PC-9 (cell line): ENCODE results near the gene EIF5A. TPM values are rescaled to one million over a fixed set of nuclear protein-coding genes. Genes with fewer than 3 reads are reported as not detected.

Experiments
- BruUV-seq: library from RNA; stranded (reverse); fragments of 400-500 nt; replicated peaks from 2 replicates; lab custom pipeline; 2021; lab: Mats Ljungman, UMichigan
- CTCF ChIA-PET: fragments of 300-600 bp; sonication (Branson Sonifier 250); formaldehyde crosslinking; loops from one replicate; lab custom pipeline; 2022; ENCODE audit warnings: antibody characterized with exemption; lab: Charles Lee
- POLR2A ChIA-PET: fragments of 300-600 bp; sonication (Branson Sonifier 250); formaldehyde crosslinking; loops from one replicate; lab custom pipeline; 2022; ENCODE audit warnings: antibody characterized with exemption; ENCODE audit not compliant: unreplicated experiment; lab: Charles Lee
- DNase-seq, 2 experiments: peaks; one replicate each; pipeline versions ENCODE4 v3.0.0 to v3.0.0-alpha.2; 2015 to 2022; ENCODE audit warnings: mixed read lengths in 1 of 2
- H2AFZ ChIP-seq: fragments of 200-600 bp; sonication (generic); 2 replicates; pipeline ENCODE4 v1.8.1; 2017; ENCODE audit warnings: antibody characterized with exemption
- H3F3A ChIP-seq: fragments of 200-600 bp; sonication (generic); 2 replicates; pipeline ENCODE4 v1.8.1; 2017; ENCODE audit warnings: antibody characterized with exemption, mild to moderate bottlenecking, low read depth; ENCODE audit not compliant: insufficient read depth
- H3K27ac ChIP-seq: fragments of 200-600 bp; sonication (generic); 2 replicates; pipeline ENCODE4 v1.6.1; 2016; ENCODE audit warnings: mixed run types
- H3K27me3 ChIP-seq: fragments of 200-600 bp; sonication (generic); 2 replicates; pipeline ENCODE4 v1.6.1; 2016; ENCODE audit warnings: low read depth, mixed run types; ENCODE audit not compliant: insufficient read depth
- H3K36me3 ChIP-seq: fragments of 200-600 bp; sonication (generic); 2 replicates; pipeline ENCODE4 v1.6.1; 2016; ENCODE audit warnings: low read depth, mixed run types
- H3K4me1 ChIP-seq: fragments of 200-600 bp; sonication (generic); replicated peaks from 2 replicates; pipeline ENCODE4 v1.6.1; 2016; ENCODE audit warnings: mixed run types; ENCODE audit not compliant: insufficient read depth
- H3K4me2 ChIP-seq: fragments of 200-600 bp; sonication (generic); 2 replicates; pipeline ENCODE4 v1.6.1; 2017; ENCODE audit warnings: mixed run types
- H3K4me3 ChIP-seq: fragments of 200-600 bp; sonication (generic); 2 replicates; pipeline ENCODE4 v1.6.1; 2016; ENCODE audit warnings: mixed run types
- H3K79me2 ChIP-seq: fragments of 200-600 bp; sonication (generic); 2 replicates; pipeline ENCODE4 v1.6.1; 2017; ENCODE audit warnings: low read depth, mixed run types
- H3K9me2 ChIP-seq: fragments of 200-600 bp; sonication (generic); 2 replicates; pipeline ENCODE4 v1.8.1; 2017; ENCODE audit warnings: mild to moderate bottlenecking; ENCODE audit not compliant: insufficient read depth
- H3K9me3 ChIP-seq: fragments of 200-600 bp; sonication (generic); 2 replicates; pipeline ENCODE4 v1.8.1; 2016; ENCODE audit warnings: low read depth; ENCODE audit not compliant: insufficient read depth
- H4K20me1 ChIP-seq: fragments of 200-600 bp; sonication (generic); 2 replicates; pipeline ENCODE4 v1.8.1; 2017; ENCODE audit not compliant: insufficient read depth
- CTCF ChIP-seq: fragments of 200-600 bp; sonication (generic); conservative IDR thresholded peaks from 2 replicates; pipeline ENCODE4 v1.6.1; 2017; ENCODE audit warnings: mixed run types, antibody characterized with exemption, mild to moderate bottlenecking, moderate library complexity
- EZH2 ChIP-seq: fragments of 200-600 bp; sonication (generic); IDR thresholded peaks from 2 replicates; pipeline ENCODE4 v1.8.0; 2017; ENCODE audit warnings: antibody characterized with exemption, low read depth
- intact Hi-C: fragments of 100-400 bp; cut with micrococcal nuclease; formaldehyde crosslinking; loops from one replicate; pipeline ENCODE4 v1.10.0; 2022; ENCODE audit not compliant: unreplicated experiment
- total RNA-seq: library from RNA; stranded (reverse); gene quantifications from 2 replicates; pipeline ENCODE4 v1.2.3, GENCODE V29; 2021

The EIF5A gene
- total RNA-seq, 1 experiment from 2014 or later = 1,298 TPM

GRCh38 chr17:7294614-7295153 is 12.7 kb upstream of the EIF5A start, which contains the start of gene YBX2:
Gene YBX2 (minus strand): TSS chr17:7294639. CDS start chr17:7294500, 139 bp downstream.
- TF ChIP-seq CTCF = no peak
- TF ChIP-seq EZH2 = no peak
- no peak within 1 kb of the TSS for H3K4me3 ChIP-seq
- CTCF ChIA-PET = no interaction called here
- peaks cover 25% of the 10 kb centered on the region for H3K4me1 ChIP-seq
- no peak within 1 kb of the TSS for H2AFZ ChIP-seq
- H3K4me2 ChIP-seq = peak within 1 kb of the TSS; percentile 49; the same call in 1 of the 2 replicates
- DNase-seq = peak in 1 of 2 experiments; percentile 53
- H3K36me3 ChIP-seq = no peaks in the 10 kb centered on the region
- no peaks in the 10 kb centered on the region for H3K9me2 ChIP-seq
- POLR2A ChIA-PET = no interaction called here
- BruUV-seq = no TSS peak
- H3K9me3 ChIP-seq = no peaks in the 10 kb centered on the region
- no peak within 1 kb of the TSS for H3K27ac ChIP-seq
- H3K27me3 ChIP-seq = peaks cover 10% of the 10 kb centered on the region; the same call in 1 of the 2 replicates
- H3F3A ChIP-seq = peaks cover 32% of the 10 kb centered on the region; the same call in 1 of the 2 replicates
- intact Hi-C loops = no loop called here
- no peaks in the 10 kb centered on the region for H4K20me1 ChIP-seq
- no peaks in the 10 kb centered on the region for H3K79me2 ChIP-seq

GRCh38 chr17:7295230-7296180 is 11.9 kb upstream of the EIF5A start:
- peak overlapping the region; percentile 44; the same call in 1 of the 2 replicates for H2AFZ ChIP-seq
- no TSS peak for BruUV-seq

More at GRCh38 chr17:7295230-7296180, 11.9 kb upstream of the EIF5A start:
- no peaks in the 10 kb centered on the region for H3K79me2 ChIP-seq
- intact Hi-C loops = loop anchor here (1.0 kb wide), 2 partner anchors 15 to 249 kb away; no protein-coding TSS in a partner anchor
- peaks cover 32% of the 10 kb centered on the region; the same call in 1 of the 2 replicates for H3F3A ChIP-seq
- ChIA-PET CTCF (interaction anchor here (1.0 to 1.3 kb wide), 2 partner anchors 10 to 233 kb away, joined by 3 read pairs; no protein-coding TSS in a partner anchor), POLR2A (no interaction called here)
- no peak for DNase-seq
- peak overlapping the region; percentile 82 for H3K4me2 ChIP-seq
- H3K9me2 ChIP-seq = no peaks in the 10 kb centered on the region
- H3K36me3 ChIP-seq = no peaks in the 10 kb centered on the region
- H3K9me3 ChIP-seq = no peaks in the 10 kb centered on the region
- no peaks in the 10 kb centered on the region for H4K20me1 ChIP-seq
- TF ChIP-seq CTCF = no peak
- no peak for TF ChIP-seq EZH2
- H3K27me3 ChIP-seq = peaks cover 7% of the 10 kb centered on the region; the same call in 1 of the 2 replicates
- H3K4me1 ChIP-seq = peaks cover 25% of the 10 kb centered on the region
- peak overlapping the region; percentile 30; the same call in 1 of the 2 replicates for H3K4me3 ChIP-seq
- H3K27ac ChIP-seq = no peak overlapping the region
